ENCODE results near the gene PANX2. TPM values are rescaled to one million over a fixed set of nuclear protein-coding genes. Genes with fewer than 3 reads are reported as not detected.

Gene PANX2
- total and polyA plus RNA-seq, 2 of the 4 experiments (the other 2 are of a cell fraction): 0.18 to 1.7 TPM

DNA sequence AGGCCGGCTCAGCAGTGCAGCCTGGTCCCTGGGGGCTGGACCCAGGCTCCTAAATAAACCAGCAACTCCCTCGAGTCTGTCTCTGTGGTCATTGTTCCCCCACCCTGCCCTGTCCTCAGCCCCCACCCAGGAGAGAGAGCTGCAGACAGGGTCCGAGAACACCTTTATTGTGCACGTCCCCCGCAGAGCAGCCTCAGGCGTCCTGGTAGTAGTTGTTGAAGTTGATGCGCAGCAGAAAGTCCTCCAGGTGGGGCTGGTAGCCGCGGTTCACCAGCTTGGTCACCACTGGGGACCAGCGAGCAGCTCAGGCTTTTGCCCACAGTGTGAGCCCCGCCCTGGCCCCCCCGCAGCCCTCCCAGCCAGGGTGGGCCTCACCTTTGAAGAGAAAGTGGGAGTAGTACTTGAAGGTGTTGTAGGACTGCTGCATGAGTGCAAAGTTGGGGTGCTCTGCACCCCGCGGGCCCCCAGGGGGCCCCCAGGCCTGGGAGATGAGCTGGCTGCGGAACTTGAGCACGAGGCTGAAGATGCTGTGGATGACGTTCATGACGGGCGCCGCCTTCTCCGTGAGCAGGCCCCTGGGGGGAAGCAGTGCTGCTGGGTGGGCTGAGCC lies 47.1 kb downstream of the PANX2 start (continued):
- TF ChIP-seq, protein P1, sequence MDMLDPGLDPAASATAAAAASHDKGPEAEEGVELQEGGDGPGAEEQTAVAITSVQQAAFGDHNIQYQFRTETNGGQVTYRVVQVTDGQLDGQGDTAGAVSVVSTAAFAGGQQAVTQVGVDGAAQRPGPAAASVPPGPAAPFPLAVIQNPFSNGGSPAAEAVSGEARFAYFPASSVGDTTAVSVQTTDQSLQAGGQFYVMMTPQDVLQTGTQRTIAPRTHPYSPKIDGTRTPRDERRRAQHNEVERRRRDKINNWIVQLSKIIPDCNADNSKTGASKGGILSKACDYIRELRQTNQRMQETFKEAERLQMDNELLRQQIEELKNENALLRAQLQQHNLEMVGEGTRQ (IDR thresholded peaks at IDR 0.05; ENCODE audit: low read depth, low read length): no peak
- TF ChIP-seq RAD21 (IDR thresholded peaks at IDR 0.05; ENCODE audit: low read length): no peak
- TF ChIP-seq FOS (IDR thresholded peaks at IDR 0.05; ENCODE audit: low read depth, low read length): no peak

DNA sequence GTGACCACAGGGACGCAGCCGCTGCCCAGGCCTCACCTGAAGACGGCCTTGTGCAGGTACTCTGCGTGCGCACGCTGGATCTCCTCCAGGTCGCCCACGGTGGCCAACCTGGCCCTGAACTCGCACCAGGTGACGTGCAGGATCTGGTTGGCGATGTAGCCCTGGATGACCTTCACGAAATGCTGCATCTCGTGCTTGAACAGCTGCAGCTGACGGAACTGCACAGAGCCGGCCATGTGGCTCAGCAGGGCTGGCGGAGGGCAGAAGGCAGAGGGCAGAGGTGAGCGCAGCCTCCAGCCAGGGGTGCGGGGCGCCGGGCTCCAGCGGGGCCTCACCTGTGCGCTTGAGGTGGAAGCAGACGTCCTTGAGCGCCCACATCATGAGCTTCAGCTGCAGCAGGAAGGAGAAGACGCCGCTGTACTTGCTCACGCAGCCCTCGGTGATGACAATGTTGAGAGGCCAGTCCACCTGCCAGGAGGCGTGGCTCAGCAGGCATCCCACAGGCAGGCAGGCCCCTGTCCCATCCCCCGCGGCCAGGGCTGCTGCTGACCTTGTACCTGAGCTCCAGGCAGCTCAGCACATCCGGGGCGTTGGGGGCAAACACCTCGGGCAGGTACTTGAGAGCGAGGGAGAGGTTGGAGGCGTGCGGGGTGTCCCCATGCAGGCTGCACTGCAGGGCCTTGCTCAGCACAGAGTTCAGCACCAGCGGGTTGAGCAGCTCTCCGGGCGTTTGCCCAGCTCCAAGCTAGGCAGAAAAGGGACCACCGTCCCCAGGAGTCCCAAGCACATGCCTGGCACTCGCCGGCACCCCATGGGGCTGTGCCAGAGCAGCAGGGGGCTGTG lies 47.8 kb downstream of the PANX2 start:
- Histone ChIP-seq H2AFZ (replicated peaks; ENCODE audit: low read length, poor library complexity) (no peak overlapping the region), H2BK120ac (ENCODE audit: low read depth, low read length) (no peak overlapping the region), H4K20me1 (ENCODE audit: insufficient read depth, low read length) (peaks cover 46% of the 10 kb centered on the region), H2BK20ac (ENCODE audit: low read depth, low read length) (no peak overlapping the region), H3K18ac (ENCODE audit: low read depth, low read length) (no peak overlapping the region), H4K91ac (ENCODE audit: insufficient read depth, low read depth, low read length) (no peak overlapping the region), H3K4ac (ENCODE audit: low read depth, low read length) (no peak overlapping the region), H3K4me2 (ENCODE audit: low read depth, low read length) (no peak overlapping the region), H2AK5ac (ENCODE audit: low read depth, low read length) (no peak overlapping the region), H3K79me1 (ENCODE audit: low read depth in 1 of 2, low read length in 2 of 2) (peaks cover 16 to 27% of the 10 kb centered on the region in 2 experiments), H3K23ac (ENCODE audit: low read depth, low read length) (no peak overlapping the region), H2AK9ac (replicated peaks; ENCODE audit: low read depth, low read length, poor library complexity) (no peak overlapping the region), H3K36me3 (ENCODE audit: control insufficient read depth, insufficient read depth, low read length) (peaks cover 76% of the 10 kb centered on the region), H3K9ac (ENCODE audit: low read depth, low read length) (no peak overlapping the region), H3K56ac (ENCODE audit: extremely low read depth, insufficient read depth, low read length) (no peak overlapping the region), H3K14ac (replicated peaks; ENCODE audit: low read depth, low read length) (no peak overlapping the region), H4K5ac (ENCODE audit: low read depth, low read length) (no peak overlapping the region), H3K9me1 (ENCODE audit: insufficient read depth, low read length) (peaks cover 6% of the 10 kb centered on the region; the same call in 1 of the 2 replicates), H2BK15ac (ENCODE audit: low read depth, low read length) (no peak overlapping the region), H3K27ac (ENCODE audit: insufficient read depth, low read length) (no peak overlapping the region), H3K27me3 (ENCODE audit: control insufficient read depth, insufficient read depth, low read length) (no peaks in the 10 kb centered on the region), H3K9me3 (ENCODE audit: control insufficient read depth, insufficient read depth, low read length) (no peaks in the 10 kb centered on the region), H4K8ac (ENCODE audit: low read depth in 2 of 2, low read length in 2 of 2) (no peak overlapping the region), H3K4me3 (ENCODE audit: insufficient read depth, low read depth, low read length) (no peak overlapping the region), H2BK5ac (ENCODE audit: low read depth, low read length, poor library complexity, severe bottlenecking) (no peak overlapping the region), H3K4me1 (ENCODE audit: control insufficient read depth, insufficient read depth, low read length) (no peaks in the 10 kb centered on the region)
- 92% methylated on average over 32 of the region's 43 CpGs; no CpG with 5 or more reads in 1 of the 2 experiments for WGBS, 2 experiments (ENCODE audit: extremely low coverage in 2 of 2, insufficient read length in 1 of 2)
- DNase-seq: no peak
- in situ Hi-C loops (cut with MboI; ENCODE audit: low sequenced_read_pairs) (loop anchor here (25.0 kb wide), 1 partner anchor 406 kb away; no protein-coding TSS in a partner anchor), intact Hi-C loops (cut with micrococcal nuclease) (no loop called here), dilution Hi-C loops (cut with HindIII; ENCODE audit: low sequenced_read_pairs, unreplicated experiment) (no loop called here)
- no TSS peak for BruUV-seq (replicated peaks)
- no peak for ATAC-seq (ENCODE audit: low read depth)
- POLR2A ChIA-PET (ENCODE audit: unreplicated experiment): no interaction called here
- CTCF ChIA-PET: no interaction called here
- TF ChIP-seq MAZ (IDR thresholded peaks at IDR 0.05; ENCODE audit: borderline replicate concordance, low read depth, low read length) (no peak), CHD1 (IDR thresholded peaks at IDR 0.05; ENCODE audit: low read depth, low read length) (no peak), RAD21 (IDR thresholded peaks at IDR 0.05; ENCODE audit: low read length) (no peak), MXI1 (IDR thresholded peaks at IDR 0.05; ENCODE audit: borderline replicate concordance, low read depth, low read length) (no peak), BHLHE40 (IDR thresholded peaks at IDR 0.05; ENCODE audit: low read depth, low read length) (no peak), MAFK (IDR thresholded peaks at IDR 0.05; ENCODE audit: low read depth, low read length) (no peak), RFX5 (IDR thresholded peaks at IDR 0.05; ENCODE audit: low read depth, low read length) (no peak), POLR2A (IDR thresholded peaks at IDR 0.05; ENCODE audit: low read depth, low read length) (no peak), CEBPB (IDR thresholded peaks at IDR 0.05; ENCODE audit: low read depth, low read length) (no peak), SMC3 (IDR thresholded peaks at IDR 0.05; ENCODE audit: low read depth, low read length) (no peak)
- TF ChIP-seq, protein P1 (IDR thresholded peaks at IDR 0.05; ENCODE audit: low read depth, low read length): no peak
- TF ChIP-seq, protein P2, sequence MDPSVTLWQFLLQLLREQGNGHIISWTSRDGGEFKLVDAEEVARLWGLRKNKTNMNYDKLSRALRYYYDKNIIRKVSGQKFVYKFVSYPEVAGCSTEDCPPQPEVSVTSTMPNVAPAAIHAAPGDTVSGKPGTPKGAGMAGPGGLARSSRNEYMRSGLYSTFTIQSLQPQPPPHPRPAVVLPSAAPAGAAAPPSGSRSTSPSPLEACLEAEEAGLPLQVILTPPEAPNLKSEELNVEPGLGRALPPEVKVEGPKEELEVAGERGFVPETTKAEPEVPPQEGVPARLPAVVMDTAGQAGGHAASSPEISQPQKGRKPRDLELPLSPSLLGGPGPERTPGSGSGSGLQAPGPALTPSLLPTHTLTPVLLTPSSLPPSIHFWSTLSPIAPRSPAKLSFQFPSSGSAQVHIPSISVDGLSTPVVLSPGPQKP (IDR thresholded peaks at IDR 0.05; ENCODE audit: borderline replicate concordance, low read depth, low read length): no peak

All from IMR-90 (cell line).